ENCODE results near the gene LIPG.
"Not testable (repeated sequence)": the region's sequence is repeated elsewhere in the genome, so short reads cannot be mapped to it uniquely, and the experiment has no call there.

The LIPG gene

GRCh38 chr18:49561289-49562193 is at the start of gene LIPG:
Gene LIPG, plus strand, starts transcription at chr18:49562057. Its CDS starts 252 bp downstream, at chr18:49562309.
- DNase-seq: peak; percentile 39

GRCh38 chr18:49512876-49513275 is 49.0 kb upstream of the LIPG start:
- not testable (repeated sequence) for DNase-seq

- no peak for DNase-seq
These were observed 47.3 kb upstream of the LIPG start for GRCh38 chr18:49514577-49514976.

- DNase-seq: not testable (repeated sequence)
These were observed 46.9 kb upstream of the LIPG start for GRCh38 chr18:49515003-49515402.

- no peak for DNase-seq
These were observed 46.3 kb upstream of the LIPG start for GRCh38 chr18:49515516-49515915.

- no peak for DNase-seq
These were observed 44.4 kb upstream of the LIPG start for GRCh38 chr18:49517483-49517882.

GRCh38 chr18:49519101-49519971 is 42.5 kb upstream of the LIPG start:
- DNase-seq: no peak

GRCh38 chr18:49520661-49521145 is 41.2 kb upstream of the LIPG start:
- no peak for DNase-seq

- DNase-seq: no peak
These were observed 40.5 kb upstream of the LIPG start for GRCh38 chr18:49521216-49521835.

- not testable (repeated sequence) for DNase-seq
These were observed 38.2 kb upstream of the LIPG start for GRCh38 chr18:49523580-49524093.

GRCh38 chr18:49524349-49524748 is 37.5 kb upstream of the LIPG start:
- DNase-seq: no peak

- no peak for DNase-seq
These were observed 36.9 kb upstream of the LIPG start for GRCh38 chr18:49524951-49525350.

- no peak for DNase-seq
These were observed 35.9 kb upstream of the LIPG start for GRCh38 chr18:49525981-49526380.

- no peak for DNase-seq
These were observed 34.1 kb upstream of the LIPG start for GRCh38 chr18:49527631-49528327.

- DNase-seq: no peak
These were observed 32.3 kb upstream of the LIPG start for GRCh38 chr18:49529596-49529995.

- no peak for DNase-seq
These were observed 30.1 kb upstream of the LIPG start for GRCh38 chr18:49531678-49532153.

GRCh38 chr18:49534846-49535601 is 26.8 kb upstream of the LIPG start:
- no peak for DNase-seq

- DNase-seq: no peak
These were observed 24.5 kb upstream of the LIPG start for GRCh38 chr18:49537232-49537896.

GRCh38 chr18:49544362-49544761 is 17.5 kb upstream of the LIPG start:
- no peak for DNase-seq

GRCh38 chr18:49546278-49546677 is 15.6 kb upstream of the LIPG start:
- no peak for DNase-seq
